ENCODE results near the gene GFER. TPM values are rescaled to one million over a fixed set of nuclear protein-coding genes. Genes with fewer than 3 reads are reported as not detected.

GFER gene
- total RNA-seq, 2 donors from 2014 or later = 31.9 to 41.7 TPM

DNA sequence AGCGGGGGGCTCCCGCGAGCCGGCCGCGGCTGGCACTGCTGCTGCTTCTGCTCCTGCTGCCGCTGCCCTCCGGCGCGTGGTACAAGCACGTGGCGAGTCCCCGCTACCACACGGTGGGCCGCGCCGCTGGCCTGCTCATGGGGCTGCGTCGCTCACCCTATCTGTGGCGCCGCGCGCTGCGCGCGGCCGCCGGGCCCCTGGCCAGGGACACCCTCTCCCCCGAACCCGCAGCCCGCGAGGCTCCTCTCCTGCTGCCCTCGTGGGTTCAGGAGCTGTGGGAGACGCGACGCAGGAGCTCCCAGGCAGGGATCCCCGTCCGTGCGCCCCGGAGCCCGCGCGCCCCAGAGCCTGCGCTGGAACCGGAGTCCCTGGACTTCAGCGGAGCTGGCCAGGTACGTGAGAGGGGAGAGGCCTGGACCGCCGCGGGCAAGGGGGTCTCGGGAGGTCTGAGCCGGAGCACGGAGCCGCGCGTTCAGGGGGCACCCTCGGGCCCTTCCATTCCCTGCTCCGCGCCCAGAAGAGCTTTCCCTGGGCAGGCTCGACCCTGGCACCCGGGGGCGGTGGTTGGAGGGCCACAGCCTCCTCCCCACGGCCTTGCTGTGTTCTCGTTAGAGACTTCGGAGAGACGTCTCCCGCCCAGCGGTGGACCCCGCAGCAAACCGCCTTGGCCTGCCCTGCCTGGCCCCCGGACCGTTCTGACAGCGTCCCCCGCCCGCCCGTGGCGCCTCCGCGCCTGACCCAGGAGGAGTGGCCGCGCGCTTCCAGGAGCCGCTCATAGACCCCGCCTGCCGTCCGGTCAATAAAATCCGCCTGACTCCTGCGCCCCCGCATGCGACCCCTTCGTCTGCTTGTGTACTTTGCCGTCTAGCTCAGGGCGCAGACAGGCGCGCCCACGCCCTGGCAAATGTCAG, 36.2 kb downstream of the GFER start:
- no peak for DNase-seq (ENCODE audit: low spot score)
- Mint-ChIP-seq H3K27ac (no peak overlapping the region), H3K27me3 (peaks cover 0 to 8% of the 10 kb centered on the region in 2 donors), H3K36me3 (no peaks in the 10 kb centered on the region), H3K4me3 (no peak overlapping the region), H3K4me1 (ENCODE audit: low read depth in 2 of 2) (peaks cover 5 to 12% of the 10 kb centered on the region in 2 donors), H3K9me3 (no peaks in the 10 kb centered on the region)
- ATAC-seq = no peak

DNA sequence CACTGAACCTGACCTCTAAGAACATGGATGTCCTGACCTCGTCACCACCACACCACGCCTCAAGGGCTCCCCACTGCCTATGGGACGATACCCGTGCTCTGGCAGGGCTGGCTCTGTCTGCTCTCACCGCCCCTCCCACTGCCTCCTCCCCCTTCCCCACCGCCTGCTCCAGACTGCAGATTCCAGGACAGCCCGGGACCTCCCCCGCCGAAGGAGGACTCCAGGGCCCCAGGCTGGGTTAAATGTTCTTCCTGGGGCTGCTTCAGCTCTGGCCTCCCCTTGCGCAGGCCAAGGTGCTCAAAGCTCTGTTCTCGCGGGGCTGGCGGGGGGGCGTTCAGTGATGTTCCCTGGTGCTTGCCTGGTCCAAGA, 38.7 kb downstream of the GFER start:
- H3K27me3 Mint-ChIP-seq = peaks cover 0 to 8% of the 10 kb centered on the region in 2 donors
- H3K27ac Mint-ChIP-seq = no peak overlapping the region
- peaks cover 5 to 14% of the 10 kb centered on the region in 2 donors for H3K4me1 Mint-ChIP-seq (ENCODE audit: low read depth in 2 of 2)
- peak overlapping the region; percentile 51 for H3K4me3 Mint-ChIP-seq
- no peaks in the 10 kb centered on the region for H3K9me3 Mint-ChIP-seq
- DNase-seq (ENCODE audit: low spot score) (no peak), ATAC-seq (peak; percentile 2 to 53)
- H3K36me3 Mint-ChIP-seq = no peaks in the 10 kb centered on the region

DNA sequence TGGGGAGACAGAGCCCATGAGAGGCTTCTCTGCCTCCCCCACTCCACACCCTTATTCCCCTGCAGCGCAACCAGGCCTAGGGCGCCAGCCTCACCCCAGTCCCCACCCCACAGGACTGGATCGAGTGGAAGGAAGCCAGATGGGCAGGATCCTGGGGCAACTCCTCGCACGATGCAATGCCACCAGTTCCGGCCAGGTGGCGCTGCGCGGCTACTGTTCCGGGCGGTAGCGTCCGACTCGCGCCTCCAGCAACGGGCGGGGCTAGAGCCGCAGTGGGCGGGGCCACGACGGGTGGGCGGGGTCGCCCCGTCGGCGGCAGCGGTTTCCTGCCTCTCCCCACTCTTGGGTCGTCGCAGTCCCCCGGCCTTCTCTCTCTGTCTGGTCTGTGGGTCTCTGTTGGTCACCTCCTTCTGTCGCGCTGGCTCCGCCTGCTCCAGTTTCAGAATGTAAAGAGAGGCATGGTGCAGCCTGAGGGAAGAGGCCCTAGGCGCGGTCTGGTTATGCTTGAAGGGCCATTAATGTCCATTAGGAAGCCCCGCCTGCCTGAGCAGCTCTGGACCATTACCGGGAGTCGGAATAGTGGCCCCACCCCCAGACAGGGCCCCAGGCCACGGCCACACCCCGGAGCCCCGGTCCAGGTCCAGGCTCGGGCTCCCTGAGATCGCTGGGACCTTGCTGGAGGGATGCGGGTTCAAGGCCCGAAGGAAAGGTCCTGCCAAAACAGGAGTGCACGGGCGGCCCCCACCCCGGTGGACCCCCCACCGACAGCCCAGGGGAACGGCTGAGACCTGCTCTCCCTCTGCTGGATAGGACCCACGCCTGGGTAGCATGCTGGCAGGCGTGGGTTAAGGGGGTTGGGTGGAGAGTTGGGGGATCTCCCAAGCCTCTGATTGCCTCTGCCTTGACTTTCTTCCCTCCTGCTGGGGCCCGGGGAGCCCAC, 39.4 kb downstream of the GFER start:
- Mint-ChIP-seq H3K27ac (no peak overlapping the region), H3K4me1 (ENCODE audit: low read depth in 2 of 2) (peaks cover 5 to 14% of the 10 kb centered on the region in 2 donors), H3K36me3 (no peaks in the 10 kb centered on the region), H3K4me3 (peak overlapping the region; percentile 51), H3K9me3 (no peaks in the 10 kb centered on the region), H3K27me3 (peaks cover 0 to 6% of the 10 kb centered on the region in 2 donors)
- peak; percentile 90 to 94 for ATAC-seq
- DNase-seq (ENCODE audit: low spot score) = peak; percentile 94

DNA sequence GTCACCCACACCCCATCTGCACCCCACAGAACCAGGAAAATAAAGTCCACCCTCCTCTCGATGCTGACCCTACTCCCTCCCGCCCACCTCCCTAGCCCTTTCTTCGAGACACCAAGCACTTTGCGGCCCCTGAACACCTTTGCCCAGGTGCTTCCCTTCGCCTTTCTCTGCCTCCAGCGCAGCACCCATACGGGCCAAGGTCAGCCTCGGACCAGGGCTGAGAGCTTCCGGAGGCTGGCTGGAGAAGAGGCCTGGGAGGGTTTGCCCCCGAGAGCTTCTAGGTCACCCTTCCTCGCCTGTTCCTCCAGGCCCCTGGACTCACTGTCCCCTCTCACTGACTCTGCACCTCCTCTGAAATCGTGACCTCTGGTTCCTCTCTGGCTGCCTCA, 40.0 kb downstream of the GFER start:
- H3K9me3 Mint-ChIP-seq = no peaks in the 10 kb centered on the region
- H3K4me1 Mint-ChIP-seq (ENCODE audit: low read depth in 2 of 2) = peaks cover 5 to 14% of the 10 kb centered on the region in 2 donors
- no peak for ATAC-seq
- H3K27me3 Mint-ChIP-seq = peaks cover 0 to 3% of the 10 kb centered on the region in 2 donors
- H3K4me3 Mint-ChIP-seq = peak overlapping the region; percentile 66
- no peak overlapping the region for H3K27ac Mint-ChIP-seq
- DNase-seq (ENCODE audit: low spot score) = no peak
- H3K36me3 Mint-ChIP-seq = no peaks in the 10 kb centered on the region

DNA sequence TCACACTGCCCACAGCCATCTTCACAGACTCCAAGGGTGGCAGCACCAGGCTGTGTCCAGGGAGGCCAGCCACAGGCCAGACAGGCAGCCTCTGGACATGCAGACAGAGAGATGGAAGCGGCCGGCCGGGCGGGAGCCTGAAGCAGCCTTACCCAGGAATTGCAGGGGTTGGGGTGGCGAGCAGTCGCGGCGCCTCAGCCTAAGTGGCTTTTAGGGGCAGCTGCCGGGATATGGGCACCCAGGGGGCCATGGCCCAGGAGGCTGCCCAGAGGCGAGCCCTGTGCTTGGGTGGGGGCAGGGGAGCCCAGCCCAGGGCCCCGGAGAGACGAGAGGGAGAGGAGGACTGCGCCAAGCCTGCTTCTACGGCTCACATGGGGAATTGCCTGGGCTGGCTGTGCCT, 41.3 kb downstream of the GFER start:
- DNase-seq (ENCODE audit: low spot score) = no peak
- Mint-ChIP-seq H3K4me1 (ENCODE audit: low read depth in 2 of 2) (peaks cover 5 to 14% of the 10 kb centered on the region in 2 donors), H3K4me3 (no peak overlapping the region), H3K27me3 (peaks cover 0 to 3% of the 10 kb centered on the region in 2 donors), H3K27ac (no peak overlapping the region), H3K36me3 (no peaks in the 10 kb centered on the region), H3K9me3 (no peaks in the 10 kb centered on the region)
- ATAC-seq = no peak

DNA sequence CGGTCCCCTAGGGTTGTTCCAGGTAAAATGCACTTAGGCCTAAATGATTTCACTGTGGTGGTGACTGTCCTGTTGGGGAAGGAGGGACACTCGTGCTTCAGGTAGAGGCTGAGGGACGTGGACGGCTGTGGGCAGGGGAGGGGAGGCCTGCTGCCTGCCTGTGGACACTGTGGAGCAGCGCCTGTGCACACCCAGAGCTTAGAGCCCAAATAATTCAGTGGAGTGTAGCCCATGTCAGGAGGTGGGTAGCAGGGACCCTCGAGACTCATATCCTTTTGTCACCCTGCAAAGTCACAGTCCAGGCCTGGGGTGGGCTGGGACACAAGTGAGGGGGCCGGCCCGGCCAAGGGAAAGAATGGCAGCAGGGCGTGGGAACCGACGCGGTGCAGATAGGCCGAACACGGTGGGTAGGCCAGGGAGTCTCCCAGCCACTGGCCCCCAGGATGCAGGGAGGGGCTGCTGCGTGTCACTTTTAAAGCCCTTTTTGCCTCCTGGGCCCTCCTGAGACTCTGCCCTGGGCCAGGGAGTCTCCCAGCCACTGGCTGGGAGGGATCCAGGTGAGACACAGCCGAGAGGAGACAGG, 42.0 kb downstream of the GFER start:
- Mint-ChIP-seq H3K27me3 (peaks cover 0 to 3% of the 10 kb centered on the region in 2 donors), H3K27ac (no peak overlapping the region), H3K4me1 (ENCODE audit: low read depth in 2 of 2) (peaks cover 5 to 14% of the 10 kb centered on the region in 2 donors), H3K9me3 (no peaks in the 10 kb centered on the region), H3K36me3 (no peaks in the 10 kb centered on the region), H3K4me3 (peak overlapping the region; percentile 30)
- DNase-seq (ENCODE audit: low spot score) = no peak
- no peak for ATAC-seq

DNA sequence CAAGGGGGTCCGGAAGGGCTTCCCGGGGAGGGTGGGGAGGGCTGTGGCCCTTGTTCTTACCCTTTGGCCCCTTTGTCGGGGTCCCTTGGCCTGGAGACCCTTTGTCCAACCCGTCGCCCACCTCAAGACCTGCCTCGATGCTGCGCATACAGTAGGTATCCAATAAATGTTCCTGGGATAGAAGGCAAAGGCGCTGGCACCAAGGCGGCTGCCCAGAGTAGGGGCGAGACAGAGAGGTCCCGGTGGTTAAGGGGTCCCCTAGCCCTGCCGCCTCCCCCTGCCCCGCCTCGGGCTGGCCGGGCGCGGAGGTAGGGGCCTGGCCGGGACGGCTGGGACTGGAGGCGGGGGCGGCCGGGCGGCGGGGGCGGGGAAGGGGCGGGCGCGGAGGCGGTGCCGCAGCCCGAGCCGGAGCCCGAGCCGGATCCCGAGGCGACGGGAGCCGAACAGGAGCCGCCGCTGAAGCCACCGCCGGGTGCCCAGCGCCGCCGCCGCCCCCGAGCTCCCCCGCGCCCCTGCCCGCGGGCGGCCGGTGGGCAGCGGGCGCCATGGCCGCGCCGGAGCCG, 42.5 kb downstream of the GFER start, which contains the start of gene NHERF2:
Gene NHERF2, plus strand, starts transcription at position 442 of the 563 bp plus-strand sequence. Its CDS starts 104 bp downstream, at position 546.
- Mint-ChIP-seq H3K9me3 (no peaks in the 10 kb centered on the region), H3K27ac (no peak within 1 kb of the TSS), H3K4me3 (peak within 1 kb of the TSS; percentile 41), H3K36me3 (no peaks in the 10 kb centered on the region), H3K4me1 (ENCODE audit: low read depth in 2 of 2) (peaks cover 5 to 14% of the 10 kb centered on the region in 2 donors), H3K27me3 (peaks cover 0 to 3% of the 10 kb centered on the region in 2 donors)
- no peak for DNase-seq (ENCODE audit: low spot score)
- peak; percentile 45 to 58 for ATAC-seq

DNA sequence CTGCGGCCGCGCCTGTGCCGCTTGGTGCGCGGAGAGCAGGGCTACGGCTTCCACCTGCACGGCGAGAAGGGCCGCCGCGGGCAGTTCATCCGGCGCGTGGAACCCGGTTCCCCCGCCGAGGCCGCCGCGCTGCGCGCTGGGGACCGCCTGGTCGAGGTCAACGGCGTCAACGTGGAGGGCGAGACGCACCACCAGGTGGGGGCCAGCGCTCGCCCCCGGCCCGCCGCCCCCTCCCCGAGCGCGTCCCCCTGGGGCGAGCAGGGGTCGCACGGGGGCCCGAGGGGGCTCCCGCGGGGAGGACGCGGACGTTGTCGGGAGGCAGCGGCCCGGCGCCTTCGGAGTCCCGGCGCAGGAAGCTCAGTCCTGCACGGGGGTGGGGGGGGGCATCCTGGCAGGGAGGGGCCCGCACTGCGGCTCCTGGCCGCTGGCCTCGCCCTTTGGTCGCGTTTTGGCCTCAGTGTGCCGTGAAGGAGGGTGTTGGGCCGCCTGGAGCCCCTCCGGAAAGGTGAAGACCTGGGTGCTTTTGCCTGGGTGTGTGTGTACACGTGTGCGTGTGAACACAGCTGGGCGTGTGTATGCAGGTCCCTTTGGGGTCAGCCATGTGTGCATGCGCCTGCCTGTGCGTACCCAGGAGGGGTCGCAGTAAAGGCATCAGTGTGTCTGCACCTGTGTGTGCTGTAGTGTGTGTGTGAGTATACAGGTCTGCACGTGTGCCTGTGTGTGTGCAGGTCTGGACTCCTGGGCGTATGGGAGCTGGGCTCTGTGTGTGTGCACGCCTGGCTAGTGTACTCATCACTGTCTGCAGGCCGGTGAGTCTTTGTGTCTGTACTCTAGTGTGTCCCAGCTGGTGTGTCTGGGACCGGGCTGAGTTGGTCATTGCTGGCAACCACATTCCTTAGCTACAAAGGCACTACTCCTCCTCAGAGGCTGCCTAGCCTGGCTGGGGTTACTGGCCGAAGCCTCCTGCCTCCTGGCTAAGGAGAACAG, 43.3 kb downstream of the GFER start:
- peaks cover 5 to 14% of the 10 kb centered on the region in 2 donors for H3K4me1 Mint-ChIP-seq (ENCODE audit: low read depth in 2 of 2)
- peak overlapping the region; percentile 41 for H3K4me3 Mint-ChIP-seq
- ATAC-seq = peak; percentile 1 to 39
- no peaks in the 10 kb centered on the region for H3K9me3 Mint-ChIP-seq
- no peaks in the 10 kb centered on the region for H3K36me3 Mint-ChIP-seq
- peaks cover 0 to 3% of the 10 kb centered on the region in 2 donors for H3K27me3 Mint-ChIP-seq
- no peak overlapping the region for H3K27ac Mint-ChIP-seq
- DNase-seq (ENCODE audit: low spot score) = no peak

DNA sequence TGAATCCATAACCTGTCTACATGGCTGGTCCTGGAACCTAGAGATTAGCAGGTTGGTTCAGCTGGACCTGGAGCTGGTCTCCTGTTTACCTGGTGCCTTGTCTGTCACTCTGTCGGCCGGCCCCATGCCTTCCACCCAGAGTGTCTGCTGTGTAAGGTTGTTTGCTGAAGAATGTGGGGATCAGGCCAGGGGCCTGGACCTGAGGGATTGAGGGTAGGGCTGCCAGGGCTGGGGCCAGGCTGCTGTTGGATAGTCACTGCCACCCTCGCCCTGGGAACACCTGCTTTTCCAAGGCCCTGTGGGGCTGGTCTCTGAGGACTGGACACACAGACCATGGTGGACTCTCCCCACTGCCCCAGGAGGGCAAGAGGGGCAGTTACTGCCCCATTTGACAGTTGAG, 44.2 kb downstream of the GFER start:
- H3K36me3 Mint-ChIP-seq = no peaks in the 10 kb centered on the region
- no peak overlapping the region for H3K4me3 Mint-ChIP-seq
- peaks cover 4 to 10% of the 10 kb centered on the region in 2 donors for H3K4me1 Mint-ChIP-seq (ENCODE audit: low read depth in 2 of 2)
- DNase-seq (ENCODE audit: low spot score) = no peak
- ATAC-seq = no peak
- no peaks in the 10 kb centered on the region for H3K9me3 Mint-ChIP-seq
- no peak overlapping the region for H3K27ac Mint-ChIP-seq
- no peaks in the 10 kb centered on the region for H3K27me3 Mint-ChIP-seq

DNA sequence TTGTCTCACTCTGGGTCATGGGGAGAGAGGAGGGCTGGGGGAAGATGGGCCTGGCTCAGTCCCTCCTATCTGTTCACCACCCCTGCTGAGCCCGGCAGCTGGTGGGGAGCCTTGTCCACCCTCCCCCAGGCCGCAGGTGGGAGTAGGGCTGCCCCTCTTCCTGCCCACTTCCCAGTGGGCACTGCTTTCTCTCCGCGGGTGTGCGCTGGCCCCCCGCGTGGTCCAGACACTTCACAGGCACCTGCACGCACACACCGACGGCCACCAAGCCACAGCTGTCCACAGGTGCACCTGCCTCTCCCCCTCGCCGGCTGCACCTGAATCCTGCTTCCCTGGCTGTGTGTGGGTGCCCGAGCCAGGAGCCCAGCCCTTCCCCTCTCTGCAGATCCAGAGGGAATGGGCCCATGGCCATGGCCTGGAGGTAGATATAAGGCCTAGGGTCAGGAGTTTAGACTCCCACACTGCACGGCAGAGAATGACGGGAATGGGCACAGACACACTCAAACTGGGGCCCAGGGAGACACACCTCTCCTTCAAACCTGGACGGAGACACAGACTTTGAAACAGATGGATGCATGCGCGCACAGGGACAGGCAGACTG, 44.7 kb downstream of the GFER start:
- no peaks in the 10 kb centered on the region for H3K27me3 Mint-ChIP-seq
- no peak for DNase-seq (ENCODE audit: low spot score)
- H3K9me3 Mint-ChIP-seq = no peaks in the 10 kb centered on the region
- ATAC-seq = no peak
- H3K4me1 Mint-ChIP-seq (ENCODE audit: low read depth in 2 of 2) = peaks cover 0 to 8% of the 10 kb centered on the region in 2 donors
- no peak overlapping the region for H3K4me3 Mint-ChIP-seq
- no peak overlapping the region for H3K27ac Mint-ChIP-seq
- no peaks in the 10 kb centered on the region for H3K36me3 Mint-ChIP-seq

DNA sequence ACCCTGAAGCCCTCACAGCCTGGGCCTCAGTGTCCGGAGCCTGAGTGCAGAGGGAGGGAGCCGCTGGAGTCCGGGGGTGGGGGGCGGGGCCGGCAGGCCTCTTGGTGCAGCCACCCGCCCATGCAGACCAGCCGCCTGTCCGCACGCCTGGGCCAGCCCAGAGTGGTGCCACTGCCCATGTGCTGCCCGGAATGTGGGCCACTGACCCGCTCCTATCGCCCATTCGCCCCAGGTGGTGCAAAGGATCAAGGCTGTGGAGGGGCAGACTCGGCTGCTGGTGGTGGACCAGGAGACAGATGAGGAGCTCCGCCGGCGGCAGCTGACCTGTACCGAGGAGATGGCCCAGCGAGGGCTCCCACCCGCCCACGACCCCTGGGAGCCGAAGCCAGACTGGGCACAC, 45.4 kb downstream of the GFER start:
- Mint-ChIP-seq H3K4me3 (no peak overlapping the region), H3K36me3 (no peaks in the 10 kb centered on the region), H3K27me3 (no peaks in the 10 kb centered on the region), H3K9me3 (no peaks in the 10 kb centered on the region), H3K4me1 (ENCODE audit: low read depth in 2 of 2) (peaks cover 0 to 6% of the 10 kb centered on the region in 2 donors), H3K27ac (no peak overlapping the region)
- no peak for ATAC-seq
- DNase-seq (ENCODE audit: low spot score) = no peak

DNA sequence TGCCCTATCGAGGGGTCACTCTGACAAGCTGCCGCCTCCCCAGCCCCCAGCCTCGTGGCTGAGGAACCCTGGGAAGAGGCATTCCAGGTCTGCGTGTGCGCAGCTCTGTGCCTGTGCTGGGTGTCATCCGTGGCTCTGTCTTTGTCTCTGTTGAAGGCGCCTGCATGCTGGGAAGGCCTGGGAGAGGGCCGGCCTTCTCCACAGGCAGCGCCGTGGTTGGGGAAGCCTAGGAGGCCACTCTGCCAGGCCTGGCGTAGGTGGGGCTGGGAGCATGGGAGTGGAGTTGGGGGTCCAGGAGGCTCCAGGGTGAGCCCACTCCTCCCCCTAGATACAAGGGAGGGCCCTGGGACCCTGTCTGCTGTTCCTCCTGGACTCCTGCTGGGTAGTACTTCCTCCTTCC, 46.0 kb downstream of the GFER start:
- Mint-ChIP-seq H3K4me1 (ENCODE audit: low read depth in 2 of 2) (peaks cover 0 to 5% of the 10 kb centered on the region in 2 donors), H3K36me3 (no peaks in the 10 kb centered on the region), H3K4me3 (no peak overlapping the region), H3K27ac (no peak overlapping the region), H3K9me3 (no peaks in the 10 kb centered on the region), H3K27me3 (no peaks in the 10 kb centered on the region)
- ATAC-seq = no peak
- no peak for DNase-seq (ENCODE audit: low spot score)

Measured in natural killer cell treated with Interleukin-12 subunit alpha and Interleukin-12 subunit beta and Interleukin-15 and Interleukin-18, amount 100 ng/mL, for 72 hours (primary cell).